ENCODE data around the gene SNX5. TPM values are rescaled to one million over a fixed set of nuclear protein-coding genes. Genes with fewer than 3 reads are reported as not detected.
A peak's percentile ranks its signal among the peaks of the same experiment; 100 is the strongest.

Gene SNX5
- total RNA-seq, 2 experiments from 2014 or later: 204 to 274 TPM

GRCh38 chr20:17963114-17963897, 5.3 kb downstream of the SNX5 start:
- Histone ChIP-seq H4K20me1 (ENCODE audit: insufficient read depth, low read length) (peaks cover 85% of the 10 kb centered on the region), H3K4me1 (ENCODE audit: insufficient read depth, low read length, poor library complexity, severe bottlenecking) (peaks cover 76% of the 10 kb centered on the region), H3K36me3 (ENCODE audit: insufficient read depth, low read length) (peaks cover 99% of the 10 kb centered on the region), H3K4me2 (ENCODE audit: low read length) (peak overlapping the region; percentile 92), H3K9me3 (ENCODE audit: low read length) (no peaks in the 10 kb centered on the region), H3K79me2 (ENCODE audit: insufficient read depth, low read depth, low read length) (peaks cover 100% of the 10 kb centered on the region), H3K9me2 (ENCODE audit: insufficient read depth, low read length) (no peaks in the 10 kb centered on the region), H2AFZ (ENCODE audit: low read length) (no peak overlapping the region), H3K27ac (ENCODE audit: low read depth, low read length, poor library complexity, severe bottlenecking) (peak overlapping the region; percentile 95), H3K4me3 (ENCODE audit: low read depth, low read length, poor library complexity, severe bottlenecking) (peak overlapping the region; percentile 97)
- ChIA-PET CTCF (ENCODE audit: unreplicated experiment) (interaction anchor here (1.6 kb wide), 1 partner anchor 24 kb away, joined by 3 read pairs; no protein-coding TSS in a partner anchor), POLR2A (interaction anchor here (0.6 to 2.4 kb wide), 7 partner anchors 8 to 315 kb away, joined by 3 to 13 read pairs (median 3); no protein-coding TSS in a partner anchor)
- TF ChIP-seq EZH2phosphoT487 (IDR thresholded peaks at IDR 0.05; ENCODE audit: borderline replicate concordance, low read depth, low read length): no peak
- no peak for TF ChIP-seq CTCF (conservative IDR thresholded peaks at IDR 0.05; ENCODE audit: low read length)
- no TSS peak for BruUV-seq (replicated peaks)
- DNase-seq (ENCODE audit: low spot score): no peak
- intact Hi-C loops (cut with micrococcal nuclease; ENCODE audit: unreplicated experiment): loop anchor here (10.0 kb wide), 1 partner anchor 541 kb away; the partner anchor contains the start of gene SEC23B

DNA sequence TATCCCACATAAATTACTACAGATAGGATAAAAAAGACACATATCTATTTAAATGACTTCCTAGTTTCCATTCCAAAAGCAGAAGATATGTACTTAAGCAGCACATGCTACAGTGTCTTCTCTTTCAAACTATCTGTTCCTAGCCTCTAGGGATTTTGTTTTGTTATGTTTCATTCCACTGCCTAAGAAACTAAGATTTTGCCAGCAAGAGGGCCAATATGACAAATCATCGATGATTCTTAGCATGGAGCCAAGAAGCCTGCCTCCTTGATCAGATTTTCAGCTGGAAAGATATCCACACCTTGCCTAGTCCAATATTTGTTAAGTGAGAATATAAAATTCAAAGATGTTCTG, 7.0 kb downstream of the SNX5 start:
- CTCF ChIA-PET (ENCODE audit: unreplicated experiment): no interaction called here
- peaks cover 99% of the 10 kb centered on the region for H3K36me3 ChIP-seq (ENCODE audit: insufficient read depth, low read length)
- H3K4me2 ChIP-seq (ENCODE audit: low read length): peak overlapping the region; percentile 92
- H2AFZ ChIP-seq (ENCODE audit: low read length): no peak overlapping the region
- TF ChIP-seq CTCF (conservative IDR thresholded peaks at IDR 0.05; ENCODE audit: low read length) (no peak), EZH2phosphoT487 (IDR thresholded peaks at IDR 0.05; ENCODE audit: borderline replicate concordance, low read depth, low read length) (no peak)
- peaks cover 84% of the 10 kb centered on the region for H4K20me1 ChIP-seq (ENCODE audit: insufficient read depth, low read length)
- H3K9me2 ChIP-seq (ENCODE audit: insufficient read depth, low read length): no peaks in the 10 kb centered on the region
- peaks cover 7% of the 10 kb centered on the region; the same call in 1 of the 2 replicates for H3K9me3 ChIP-seq (ENCODE audit: low read length)
- H3K4me1 ChIP-seq (ENCODE audit: insufficient read depth, low read length, poor library complexity, severe bottlenecking): peaks cover 94% of the 10 kb centered on the region
- intact Hi-C loops (cut with micrococcal nuclease; ENCODE audit: unreplicated experiment): loop anchor here (10.0 kb wide), 1 partner anchor 543 kb away; the partner anchor contains the start of gene SEC23B
- H3K4me3 ChIP-seq (ENCODE audit: low read depth, low read length, poor library complexity, severe bottlenecking): peak overlapping the region; percentile 97
- POLR2A ChIA-PET: interaction anchor here (2.4 kb wide), 1 partner anchor 10 kb away, joined by 13 read pairs; no protein-coding TSS in a partner anchor
- no TSS peak for BruUV-seq (replicated peaks)
- H3K79me2 ChIP-seq (ENCODE audit: insufficient read depth, low read depth, low read length): peaks cover 100% of the 10 kb centered on the region
- H3K27ac ChIP-seq (ENCODE audit: low read depth, low read length, poor library complexity, severe bottlenecking): peak overlapping the region; percentile 54
- DNase-seq (ENCODE audit: low spot score): no peak

All from OCI-LY7 (cell line).